ENCODE data around the gene ITGA2.

Gene ITGA2

DNA sequence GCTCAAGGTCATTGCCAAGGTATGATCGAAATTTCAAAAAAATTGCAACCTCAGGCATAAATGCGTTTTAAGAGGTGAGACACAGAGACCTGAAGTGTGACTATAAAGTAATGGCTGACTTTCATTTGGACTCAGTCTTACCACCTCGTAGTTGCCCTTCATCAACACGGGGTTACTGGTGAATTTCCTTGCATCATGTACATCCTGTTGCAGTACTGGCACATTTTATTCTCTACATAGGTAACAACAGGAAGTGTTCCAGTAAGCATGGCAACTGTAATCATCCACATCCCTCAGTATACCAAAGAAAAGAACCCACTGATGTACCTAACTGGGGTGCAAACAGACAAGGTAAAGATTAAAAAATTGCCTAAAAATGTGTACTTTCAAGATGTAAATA lies 91.1 kb downstream of the ITGA2 start:
- TF ChIP-seq, protein P1, sequence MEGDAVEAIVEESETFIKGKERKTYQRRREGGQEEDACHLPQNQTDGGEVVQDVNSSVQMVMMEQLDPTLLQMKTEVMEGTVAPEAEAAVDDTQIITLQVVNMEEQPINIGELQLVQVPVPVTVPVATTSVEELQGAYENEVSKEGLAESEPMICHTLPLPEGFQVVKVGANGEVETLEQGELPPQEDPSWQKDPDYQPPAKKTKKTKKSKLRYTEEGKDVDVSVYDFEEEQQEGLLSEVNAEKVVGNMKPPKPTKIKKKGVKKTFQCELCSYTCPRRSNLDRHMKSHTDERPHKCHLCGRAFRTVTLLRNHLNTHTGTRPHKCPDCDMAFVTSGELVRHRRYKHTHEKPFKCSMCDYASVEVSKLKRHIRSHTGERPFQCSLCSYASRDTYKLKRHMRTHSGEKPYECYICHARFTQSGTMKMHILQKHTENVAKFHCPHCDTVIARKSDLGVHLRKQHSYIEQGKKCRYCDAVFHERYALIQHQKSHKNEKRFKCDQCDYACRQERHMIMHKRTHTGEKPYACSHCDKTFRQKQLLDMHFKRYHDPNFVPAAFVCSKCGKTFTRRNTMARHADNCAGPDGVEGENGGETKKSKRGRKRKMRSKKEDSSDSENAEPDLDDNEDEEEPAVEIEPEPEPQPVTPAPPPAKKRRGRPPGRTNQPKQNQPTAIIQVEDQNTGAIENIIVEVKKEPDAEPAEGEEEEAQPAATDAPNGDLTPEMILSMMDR (IDR thresholded peaks at IDR 0.05; ENCODE audit: extremely low read depth, insufficient read depth, missing control alignments) = no peak
- DNase-seq (ENCODE audit: low spot score) = no peak
- in situ Hi-C loops (cut with MboI; ENCODE audit: low pct_unique_long_range_greater_than_20kb, low sequenced_read_pairs, unreplicated experiment) = no loop called here

DNA sequence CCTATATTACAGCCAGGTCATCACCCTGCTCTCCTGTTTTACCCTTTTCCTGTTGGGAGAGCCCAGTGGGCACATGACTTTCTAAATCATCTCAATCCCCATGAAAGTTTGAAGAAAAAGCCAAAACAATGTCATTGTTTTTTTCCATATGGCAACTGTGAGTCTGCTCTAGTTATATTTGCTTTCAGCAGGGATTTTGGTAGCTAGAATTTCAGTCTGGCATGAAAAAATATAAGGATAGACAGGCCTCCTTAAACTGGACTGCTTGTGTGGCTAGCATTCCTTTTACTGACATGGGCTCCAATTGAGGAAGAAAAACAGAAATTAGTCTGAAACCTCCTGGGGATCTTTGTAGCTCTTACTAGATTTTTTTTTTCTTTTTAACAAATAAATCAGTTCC lies 94.8 kb downstream of the ITGA2 start:
- TF ChIP-seq, protein P1 (IDR thresholded peaks at IDR 0.05; ENCODE audit: extremely low read depth, insufficient read depth, missing control alignments) = no peak
- in situ Hi-C loops (cut with MboI; ENCODE audit: low pct_unique_long_range_greater_than_20kb, low sequenced_read_pairs, unreplicated experiment) = no loop called here
- DNase-seq (ENCODE audit: low spot score) = no peak

DNA sequence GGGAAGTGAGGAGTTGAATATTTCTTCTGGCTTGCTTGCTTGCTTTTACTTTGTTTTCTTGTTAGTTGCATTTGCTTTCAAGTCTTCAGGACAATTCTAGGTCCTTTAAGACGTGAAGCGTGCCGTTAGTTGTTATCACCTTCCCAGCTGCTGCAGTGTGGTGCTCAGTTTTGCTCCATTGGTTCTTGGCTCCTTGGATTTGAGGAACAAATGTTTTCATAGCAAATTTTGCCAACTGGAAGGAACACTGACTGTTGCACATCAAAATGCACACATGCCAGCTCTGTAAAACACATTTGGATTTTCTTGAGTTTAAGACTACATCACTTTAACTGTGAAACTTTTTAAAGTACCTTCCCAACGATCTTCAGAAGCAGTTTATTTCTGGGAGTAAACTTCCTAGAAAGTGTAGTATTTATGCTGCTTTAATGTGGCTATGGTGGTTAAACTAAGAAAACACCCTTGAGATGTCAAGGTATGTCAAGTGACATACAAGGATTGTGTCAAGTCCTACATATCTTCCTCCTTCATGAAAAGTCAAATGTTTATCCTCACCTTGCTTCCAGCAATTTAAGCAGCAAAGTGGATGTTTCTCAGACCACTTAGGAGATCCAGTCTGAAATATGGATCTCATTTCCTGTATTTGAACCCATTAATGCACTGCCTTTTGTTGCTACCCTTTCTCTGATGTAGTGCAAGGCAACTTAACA lies 95.5 kb downstream of the ITGA2 start:
- in situ Hi-C loops (cut with MboI; ENCODE audit: low pct_unique_long_range_greater_than_20kb, low sequenced_read_pairs, unreplicated experiment) = no loop called here

DNA sequence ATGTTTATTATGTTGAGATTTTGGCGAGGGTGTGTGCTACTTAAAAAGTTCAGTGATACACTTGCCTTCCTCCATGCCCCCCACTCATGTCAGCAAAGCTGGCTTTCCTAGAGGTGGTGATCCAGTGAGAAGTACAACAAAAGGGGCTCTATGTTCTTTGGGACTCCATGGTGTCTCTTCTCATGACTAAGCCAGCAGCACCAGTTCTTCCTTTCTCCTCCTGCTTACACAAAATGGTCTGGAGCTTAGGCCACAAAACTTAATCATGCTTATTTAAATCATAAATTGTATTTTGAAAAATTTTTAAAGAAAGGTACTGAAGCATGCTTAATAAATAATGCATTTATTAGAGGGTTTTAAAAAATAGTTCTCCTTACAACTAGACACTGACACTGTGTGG lies 98.0 kb downstream of the ITGA2 start:
- in situ Hi-C loops (cut with MboI; ENCODE audit: low pct_unique_long_range_greater_than_20kb, low sequenced_read_pairs, unreplicated experiment) = no loop called here
- TF ChIP-seq, protein P1 (IDR thresholded peaks at IDR 0.05; ENCODE audit: extremely low read depth, insufficient read depth, missing control alignments) = no peak
- DNase-seq (ENCODE audit: low spot score) = no peak

More for the DNA sequence above, 95.5 kb downstream of the ITGA2 start:
- TF ChIP-seq, protein P1 (IDR thresholded peaks at IDR 0.05; ENCODE audit: extremely low read depth, insufficient read depth, missing control alignments) = no peak
- no peak for DNase-seq (ENCODE audit: low spot score)

DNA sequence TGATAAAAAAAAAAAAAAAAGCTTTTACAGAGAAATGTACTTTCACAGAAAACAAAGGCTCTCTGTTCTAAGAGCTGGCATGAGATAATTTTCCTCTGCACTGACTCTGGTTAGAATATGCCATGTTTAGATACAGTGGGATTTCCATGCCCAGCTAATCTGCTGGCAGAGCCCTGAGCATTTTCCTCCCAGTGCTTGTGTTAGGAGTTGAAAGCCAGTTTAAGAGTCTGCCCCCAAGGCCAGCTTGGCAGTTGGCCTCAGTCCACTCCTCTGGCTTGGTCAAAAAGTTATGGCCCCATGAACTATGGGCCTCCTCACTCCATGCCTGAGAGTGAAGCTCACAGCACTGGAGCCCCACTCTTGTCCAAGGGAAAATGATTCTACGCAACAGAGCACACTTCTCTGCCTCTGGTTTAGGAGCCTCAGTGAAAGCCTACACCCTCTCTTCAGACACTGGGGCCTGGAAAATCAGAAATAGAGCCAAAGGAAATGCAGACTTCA lies 98.5 kb downstream of the ITGA2 start:
- no peak for DNase-seq (ENCODE audit: low spot score)
- TF ChIP-seq, protein P1 (IDR thresholded peaks at IDR 0.05; ENCODE audit: extremely low read depth, insufficient read depth, missing control alignments) = no peak
- in situ Hi-C loops (cut with MboI; ENCODE audit: low pct_unique_long_range_greater_than_20kb, low sequenced_read_pairs, unreplicated experiment) = no loop called here

DNA sequence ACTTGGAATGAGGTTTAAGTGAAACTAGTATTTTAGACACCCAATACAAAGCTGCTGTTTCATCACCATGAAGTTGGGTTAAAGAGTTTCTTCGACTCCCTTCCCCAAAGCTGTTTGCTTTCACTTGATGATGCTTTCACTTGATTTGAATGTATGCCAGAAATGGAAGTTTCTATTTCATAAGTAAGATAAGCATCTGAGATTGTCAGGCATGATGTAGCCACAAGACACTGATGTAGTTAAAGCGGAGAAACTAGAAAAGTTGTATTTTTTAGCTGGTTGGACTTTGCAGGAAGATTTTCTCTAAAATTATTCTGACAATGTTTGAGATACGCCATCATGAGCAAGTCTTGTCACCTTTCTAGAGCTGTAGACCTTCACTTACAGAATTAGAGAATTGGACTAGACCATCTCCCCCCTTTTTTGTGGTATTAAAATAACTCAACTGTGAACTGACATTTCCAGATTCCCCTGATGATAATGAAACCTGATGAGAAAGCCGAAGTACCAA lies 100.4 kb downstream of the ITGA2 start:
- DNase-seq (ENCODE audit: low spot score) = no peak
- in situ Hi-C loops (cut with MboI; ENCODE audit: low pct_unique_long_range_greater_than_20kb, low sequenced_read_pairs, unreplicated experiment) = no loop called here
- TF ChIP-seq, protein P1 (IDR thresholded peaks at IDR 0.05; ENCODE audit: extremely low read depth, insufficient read depth, missing control alignments) = no peak

Data from GM13977 (cell line).